HCEC 1CT (cell line): ENCODE results near the gene NUP50.

Source experiments
- DNase-seq: peaks from one replicate; pipeline ENCODE4 v3.0.0-alpha.2; 2017

Gene NUP50

DNA sequence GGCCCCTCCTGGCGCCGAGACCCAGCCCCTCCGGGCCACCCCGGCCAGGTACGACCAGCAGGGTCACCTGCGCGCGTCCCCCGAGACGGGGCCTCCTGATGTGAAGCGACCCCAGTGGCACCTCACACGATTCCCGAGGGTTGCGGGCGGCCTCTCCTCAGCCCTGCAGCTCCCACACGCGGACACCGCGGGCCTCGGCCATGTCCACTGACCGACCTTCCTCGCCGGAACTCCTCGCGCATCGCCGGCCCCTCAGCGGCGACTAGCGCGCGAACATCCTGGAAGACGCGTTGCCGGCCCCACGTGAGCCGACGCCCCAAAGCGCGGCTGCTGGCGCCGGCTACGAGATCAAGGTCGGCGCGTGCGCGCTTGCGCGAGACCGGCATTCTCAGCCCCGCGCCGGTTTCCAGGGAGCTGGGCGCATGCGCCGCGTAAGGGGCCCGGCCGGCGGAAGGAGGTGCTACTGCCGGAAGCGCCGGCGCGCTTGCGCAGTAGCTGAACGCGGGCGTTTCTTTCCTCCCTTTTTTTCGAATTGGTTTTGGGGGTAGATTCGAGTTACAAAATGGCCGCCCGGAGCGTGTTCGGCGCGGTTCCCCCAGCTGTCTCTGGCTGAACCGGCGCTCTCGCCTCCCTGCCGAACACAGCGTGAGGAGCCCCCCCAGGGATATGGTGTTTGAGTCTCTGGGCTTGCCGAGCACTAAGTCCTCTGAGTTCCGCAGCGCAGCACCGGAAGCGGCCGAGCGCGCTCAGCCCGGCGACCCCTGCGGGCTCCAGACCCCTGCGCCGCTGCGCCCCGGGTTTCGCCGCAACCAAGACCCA, at the start of gene NUP50:
Gene NUP50 (plus strand): TSS at position 475 of the 819 bp plus-strand sequence. CDS start 4,253 bp downstream, outside the sequence.
- peak; percentile 96 for DNase-seq

DNA sequence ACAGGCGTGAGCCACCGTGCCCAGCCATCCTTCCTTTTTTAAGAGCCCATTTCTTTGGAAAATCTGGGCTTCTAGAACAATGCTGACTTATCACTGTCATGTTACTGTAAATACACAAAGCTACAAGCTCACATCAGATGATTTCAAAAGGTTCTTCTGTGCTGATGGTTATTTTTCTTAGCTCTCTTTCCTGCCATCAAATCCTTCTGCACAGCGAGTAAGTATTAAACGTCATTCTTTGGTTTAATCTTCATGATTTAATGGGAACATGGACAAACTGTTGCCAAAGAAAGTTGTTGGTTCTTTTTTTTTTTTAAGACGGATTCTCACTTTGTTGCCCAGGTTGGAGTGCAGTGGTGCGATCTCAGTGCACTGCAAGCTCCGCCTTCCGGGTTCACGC, 43.3 kb upstream of the NUP50 start:
- DNase-seq: no peak

DNA sequence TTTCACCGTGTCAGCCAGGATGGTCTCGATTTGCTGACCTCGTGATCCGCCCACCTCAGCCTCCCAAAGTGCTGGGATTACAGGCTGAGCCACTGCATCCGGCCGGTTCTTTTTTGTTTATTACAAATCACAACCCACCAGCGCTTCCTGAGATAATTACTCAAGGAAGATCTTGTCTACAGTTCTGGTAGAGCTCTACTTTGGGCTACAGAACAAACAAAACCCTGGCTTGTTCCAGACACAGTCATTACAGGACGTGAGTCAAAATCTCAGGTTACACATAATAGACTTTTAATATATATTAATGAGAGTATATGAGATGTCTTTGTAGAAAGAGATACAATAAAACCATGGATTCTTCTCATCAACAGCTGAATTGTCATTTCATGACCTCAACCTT, 42.8 kb upstream of the NUP50 start:
- DNase-seq: no peak

- no peak for DNase-seq
Observed at GRCh38 chr22:45124176-45124847, 39.4 kb upstream of the NUP50 start.

DNA sequence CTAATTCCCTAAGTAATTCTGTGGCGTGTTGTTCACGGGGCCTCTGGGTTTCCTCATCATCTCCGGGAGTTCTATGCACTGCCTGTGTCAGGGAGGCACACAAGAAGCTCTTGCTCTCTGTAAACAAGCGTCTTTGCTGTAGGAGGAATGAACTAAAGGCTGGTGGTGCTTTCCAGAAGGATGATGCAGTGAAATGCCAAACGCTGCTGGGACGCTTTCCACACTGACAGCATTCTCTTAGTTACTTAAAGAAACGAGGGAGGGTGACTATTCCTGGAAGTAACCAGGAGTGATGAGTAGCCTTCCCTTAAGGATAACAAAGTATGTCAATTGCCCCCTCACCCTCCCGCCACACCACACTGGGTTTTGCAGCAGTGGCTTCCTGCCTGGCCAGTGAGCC, 38.5 kb upstream of the NUP50 start:
- peak; percentile 44 for DNase-seq

GRCh38 chr22:45127866-45128265, 35.9 kb upstream of the NUP50 start:
- peak; percentile 73 for DNase-seq

GRCh38 chr22:45129703-45130524, 33.8 kb upstream of the NUP50 start:
- no peak for DNase-seq

DNA sequence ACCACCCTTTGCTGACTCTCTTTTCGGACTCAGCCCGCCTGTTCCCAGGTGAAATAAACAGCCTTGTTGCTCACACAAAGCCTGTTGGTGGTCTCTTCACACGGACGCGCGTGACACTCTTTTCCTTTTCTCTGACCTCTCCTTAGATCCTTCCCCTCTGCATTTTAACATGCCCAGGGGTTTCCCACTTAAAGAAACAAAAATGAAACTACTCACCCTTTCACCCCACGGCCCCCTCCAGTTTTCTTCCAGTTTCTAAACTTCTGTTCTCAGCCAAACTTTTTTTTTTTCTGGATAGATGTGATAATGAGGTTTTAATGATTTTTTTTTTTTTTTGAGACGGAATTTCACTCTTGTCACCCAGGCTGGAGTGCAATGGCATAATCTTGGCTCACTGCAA, 32.8 kb upstream of the NUP50 start:
- DNase-seq: no peak

GRCh38 chr22:45131749-45132148, 32.0 kb upstream of the NUP50 start:
- DNase-seq: no peak

- DNase-seq: no peak
Observed at GRCh38 chr22:45134313-45134712, 29.4 kb upstream of the NUP50 start.

DNA sequence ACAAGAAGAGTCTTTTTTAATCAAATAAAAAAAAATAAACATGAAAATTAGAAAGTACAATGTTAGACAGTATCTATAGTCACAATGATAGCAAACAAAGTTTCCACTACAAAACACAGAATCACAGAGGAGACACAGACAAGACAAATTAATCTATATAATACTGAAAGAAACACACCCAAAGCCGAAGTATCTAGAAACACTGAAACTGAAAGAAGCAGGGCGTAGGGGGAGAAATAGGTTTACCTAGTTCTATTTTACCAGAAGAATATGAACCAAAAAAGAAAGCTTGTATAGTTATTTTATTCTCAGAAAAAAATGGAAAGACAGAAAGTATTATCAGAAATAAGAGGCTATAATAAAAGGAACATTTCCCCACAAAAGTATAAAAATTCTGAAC, 27.1 kb upstream of the NUP50 start:
- DNase-seq: no peak

DNA sequence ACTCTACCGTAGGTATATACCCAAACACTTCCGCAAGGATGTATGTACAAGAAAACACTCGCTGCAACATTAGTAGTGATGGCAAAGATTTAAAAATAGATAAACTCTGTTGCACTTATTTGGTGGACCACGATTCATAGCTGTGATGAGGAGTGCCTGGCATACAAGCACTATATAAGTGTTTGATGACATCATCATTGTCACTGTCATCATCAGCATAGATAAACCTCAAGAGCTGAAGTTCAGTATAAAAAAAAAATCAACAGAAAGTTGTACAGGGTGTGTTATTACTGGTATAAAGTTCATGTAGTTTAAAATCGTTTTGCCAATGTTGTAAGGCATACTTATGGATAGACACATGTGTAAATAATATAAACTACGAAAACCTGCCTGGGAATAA, 24.0 kb upstream of the NUP50 start:
- no peak for DNase-seq

DNA sequence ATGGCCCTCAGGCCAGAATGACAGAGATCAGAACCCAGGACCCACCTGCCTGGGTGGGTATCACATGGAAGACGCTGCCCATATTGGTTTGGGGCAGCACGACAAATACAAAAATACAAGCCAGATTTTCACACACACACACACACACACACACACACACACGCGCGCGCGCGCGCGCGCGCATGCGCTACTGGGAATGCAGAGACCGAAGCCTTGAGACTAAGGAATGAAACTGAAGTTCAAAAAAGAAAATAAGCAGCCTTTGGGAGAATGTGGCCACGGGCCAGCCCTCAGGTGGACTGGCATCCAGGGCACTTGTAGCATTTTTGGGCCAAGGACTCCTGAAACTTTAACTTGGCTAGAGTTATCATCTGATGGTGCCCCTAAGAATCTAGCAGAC, 21.3 kb upstream of the NUP50 start:
- no peak for DNase-seq

- DNase-seq: no peak
Observed at GRCh38 chr22:45144916-45145315, 18.8 kb upstream of the NUP50 start.

GRCh38 chr22:45149671-45150070, 14.1 kb upstream of the NUP50 start:
- DNase-seq: peak; percentile 64

GRCh38 chr22:45150139-45150538, 13.6 kb upstream of the NUP50 start:
- peak; percentile 14 for DNase-seq

DNA sequence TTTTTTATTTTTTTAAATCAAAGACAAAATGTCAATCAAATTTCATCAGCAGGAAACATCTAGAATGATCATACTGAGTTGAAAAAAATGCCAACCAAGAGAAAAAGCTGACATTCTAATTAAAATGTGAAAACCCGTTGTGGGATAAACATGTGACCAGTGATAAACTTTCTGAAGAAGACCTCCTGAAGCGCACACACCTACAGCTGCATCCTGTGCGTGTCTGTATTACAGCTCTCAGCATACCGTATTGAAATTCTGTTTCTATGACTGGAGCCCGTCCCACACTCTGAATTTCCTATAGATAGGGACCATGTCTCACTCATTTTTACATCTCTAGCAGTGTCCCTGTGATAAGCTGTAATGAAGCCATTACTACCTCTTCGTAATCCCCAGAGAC, 12.2 kb upstream of the NUP50 start:
- DNase-seq: no peak

GRCh38 chr22:45154383-45154782, 9.3 kb upstream of the NUP50 start:
- peak; percentile 67 for DNase-seq

DNA sequence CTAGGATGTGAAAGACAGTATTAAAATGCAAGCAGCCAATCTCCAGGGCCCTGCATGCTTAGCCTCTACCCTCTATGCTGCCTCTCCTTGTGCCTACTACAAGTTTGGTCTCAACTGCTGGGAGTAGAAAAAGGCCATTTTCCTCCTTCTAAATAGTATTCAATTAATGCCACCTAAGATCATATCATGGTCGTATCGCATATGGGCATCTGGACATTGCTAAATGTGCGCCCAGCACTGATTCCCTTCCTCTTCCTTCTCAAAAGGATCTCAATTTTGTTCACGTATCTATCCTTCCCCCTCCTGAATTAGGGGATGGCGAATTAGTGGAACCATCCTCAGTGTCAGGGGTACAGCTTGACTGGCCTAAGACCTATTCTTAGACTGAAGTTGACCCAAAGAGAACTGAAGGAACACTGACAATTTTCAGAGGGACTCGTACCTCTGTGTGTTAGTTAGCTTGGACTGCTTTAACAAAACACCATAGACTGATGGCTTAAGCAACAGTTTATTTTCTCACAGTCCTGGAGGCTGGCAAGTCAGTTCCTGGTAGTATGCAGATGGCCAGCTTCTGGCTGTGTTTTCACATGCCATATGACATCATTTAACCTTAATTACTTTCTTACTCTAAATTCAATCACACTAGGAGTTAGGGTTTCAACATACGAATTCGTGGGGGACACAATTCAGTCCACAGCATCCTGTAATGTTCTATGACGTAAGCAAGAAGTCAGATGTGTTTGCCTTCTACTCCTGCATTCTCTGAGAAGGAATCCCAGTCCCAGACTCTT, 8.5 kb upstream of the NUP50 start:
- peak; percentile 61 for DNase-seq

DNA sequence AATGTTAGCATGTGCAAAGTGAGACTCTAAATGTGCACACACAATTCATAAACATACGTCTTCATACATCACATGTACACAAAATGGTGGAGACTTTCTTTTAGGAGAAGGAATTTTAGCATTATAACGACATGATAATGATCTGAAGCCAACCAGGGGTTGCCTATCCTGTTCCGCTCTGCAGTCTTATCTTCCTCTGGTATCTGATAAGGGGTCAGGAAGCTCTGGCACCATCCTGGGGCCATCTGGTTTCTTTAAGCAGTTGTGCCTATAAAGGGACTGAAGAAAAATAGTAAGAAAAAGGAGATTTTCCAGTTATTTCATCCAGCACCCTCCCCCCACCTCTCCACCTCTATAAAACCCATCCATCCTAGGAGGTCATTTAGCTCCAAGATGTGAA, 5.8 kb upstream of the NUP50 start:
- DNase-seq: no peak

- peak; percentile 55 for DNase-seq
Observed at GRCh38 chr22:45159652-45160462, 3.9 kb upstream of the NUP50 start.

GRCh38 chr22:45162531-45162930, 1.2 kb upstream of the NUP50 start:
- DNase-seq: no peak
